Right lobe of liver (tissue), 6 donors: ENCODE data around the gene MAPK1. TPM values are rescaled to one million over a fixed set of nuclear protein-coding genes. Genes with fewer than 3 reads are reported as not detected.
A peak's percentile ranks its signal among the peaks of the same experiment; 100 is the strongest.

Experiments
- ATAC-seq, 4 donors: fragments of 200-7000 bp; cut with Tn5 transposase; one replicate each; pipeline ENCODE4 v1.9.1; 2020; ENCODE audit warnings: mild to moderate bottlenecking in 4 of 4, moderate library complexity in 4 of 4
- DNase-seq, 3 donors: peaks; one replicate each; pipeline ENCODE4 v3.0.0-alpha.2; 2020
- H3K27ac ChIP-seq, 3 donors: fragments of 200-600 bp; one replicate each; pipeline ENCODE4 v1.8.0; 2022
- H3K27me3 ChIP-seq, 2 donors: fragments of 200-600 bp; one replicate each; pipeline ENCODE4 v1.8.0; 2022
- H3K36me3 ChIP-seq, 4 donors: fragments of 200-600 bp; sonication (generic) in 1 of 4; one replicate each; pipeline versions ENCODE4 v1.5.1 to v1.8.0; 2017 to 2022; ENCODE audit warnings: control low read depth in 1 of 4
- H3K4me1 ChIP-seq, 4 donors: fragments of 200-600 bp; sonication (generic) in 1 of 4; one replicate each; pipeline versions ENCODE4 v1.5.1 to v1.8.0; 2017 to 2022; ENCODE audit warnings: control low read depth in 1 of 4
- H3K4me3 ChIP-seq, 3 donors: fragments of 200-600 bp; one replicate each; pipeline ENCODE4 v1.8.0; 2022
- H3K9me3 ChIP-seq, 4 donors: fragments of 200-600 bp; sonication (generic) in 1 of 4; one replicate each; pipeline versions ENCODE4 v1.5.1 to v1.8.0; 2017 to 2022; ENCODE audit warnings: control low read depth in 1 of 4
- CTCF ChIP-seq, 4 donors: fragments of 200-600 bp in 3 of 4; fragments of 450-650 bp in 1 of 4; IDR thresholded peaks; one replicate each; pipeline versions ENCODE4 v1.5.1 to v1.8.0; 2016 to 2022; ENCODE audit warnings: antibody characterized with exemption in 4 of 4, mild to moderate bottlenecking in 2 of 4
- POLR2A ChIP-seq: fragments of 450-650 bp; IDR thresholded peaks from one replicate; pipeline ENCODE4 v1.6.1; 2017; ENCODE audit warnings: antibody characterized with exemption, mild to moderate bottlenecking
- WGBS: methylation state at CpG from one replicate; pipeline ENCODE4 v1.1.6; 2018; ENCODE audit warnings: low coverage, low lambda C conversion rate; ENCODE audit not compliant: insufficient coverage; ENCODE audit errors: missing lambda C conversion rate; 5-methylcytosine and 5-hydroxymethylcytosine counted together
- intact Hi-C, 2 donors: fragments of 100-400 bp; cut with DNase I; formaldehyde crosslinking; loops; one replicate each; pipeline versions ENCODE4 v1.11.2 to v1.14.1; 2022
- total RNA-seq, 6 experiments: library from RNA; depleted of rRNA in 2 of 6; stranded (reverse); fragments of >200 nt in 2 of 6; fragmentation: NEBNext Ultra II Directional in 3 of 6; extraction: Animal tissue kit (Norgen Biotek cat#: 25700) in 3 of 6; gene quantifications; one replicate each; pipeline versions ENCODE4 v1.1.0 to v1.2.4, GENCODE V29; 2016 to 2023
- donor health status: DM: no; HTN: yes; CAD: no.
- donor health status: DM: no; HTN: no; CAD: no.
- donor health status: DM: no; HTN: no; CAD: no.
- donor health status: DM: no; HTN: yes; CAD: no.
- donor health status: DM: no; HTN: yes; CAD: no.

Gene MAPK1
- total RNA-seq, 6 experiments from 2014 or later: 43.4 to 75.0 (median 59.5) TPM

- 75% methylated on average over 10 of the region's 13 CpGs for WGBS
- ATAC-seq: peak; percentile 13 to 38 (median 32)
- no peak overlapping the region for H3K27ac ChIP-seq
Measured at GRCh38 chr22:21762712-21763581, 104.5 kb downstream of the MAPK1 start.

GRCh38 chr22:21761994-21762680, 105.3 kb downstream of the MAPK1 start:
- intact Hi-C loops: no loop called here
- H3K27ac ChIP-seq: no peak overlapping the region

More at GRCh38 chr22:21762712-21763581, 104.5 kb downstream of the MAPK1 start:
- no peak for DNase-seq
- TF ChIP-seq CTCF (IDR thresholded peaks at IDR 0.05) (no peak), POLR2A (no peak)
- H3K4me1 ChIP-seq: no peaks in the 10 kb centered on the region
- intact Hi-C loops: no loop called here
- no peaks in the 10 kb centered on the region for H3K27me3 ChIP-seq
- no peaks in the 10 kb centered on the region for H3K9me3 ChIP-seq
- peaks cover 0 to 58% (median 18%) of the 10 kb centered on the region in 4 donors for H3K36me3 ChIP-seq
- H3K4me3 ChIP-seq: no peak overlapping the region

GRCh38 chr22:21761086-21761485, 106.4 kb downstream of the MAPK1 start:
- Histone ChIP-seq H3K27ac (no peak overlapping the region), H3K4me3 (no peak overlapping the region), H3K27me3 (no peaks in the 10 kb centered on the region), H3K4me1 (no peaks in the 10 kb centered on the region), H3K9me3 (no peaks in the 10 kb centered on the region), H3K36me3 (peaks cover 0 to 42% (median 12%) of the 10 kb centered on the region in 4 donors)
- TF ChIP-seq CTCF (IDR thresholded peaks at IDR 0.05): no peak
- no peak for TF ChIP-seq POLR2A
- no peak for DNase-seq
- no peak for ATAC-seq
- 83% methylated on average over 2 of the region's 2 CpGs for WGBS
- intact Hi-C loops: no loop called here

More at GRCh38 chr22:21761994-21762680, 105.3 kb downstream of the MAPK1 start:
- WGBS: 93% methylated on average over 13 of the region's 15 CpGs
- Histone ChIP-seq H3K4me3 (no peak overlapping the region), H3K9me3 (no peaks in the 10 kb centered on the region), H3K4me1 (no peaks in the 10 kb centered on the region), H3K36me3 (peaks cover 0 to 53% (median 16%) of the 10 kb centered on the region in 4 donors), H3K27me3 (no peaks in the 10 kb centered on the region)
- TF ChIP-seq POLR2A: no peak
- TF ChIP-seq CTCF (IDR thresholded peaks at IDR 0.05): no peak
- no peak for ATAC-seq
- no peak for DNase-seq

- WGBS: 88% methylated on average over 2 of the region's 2 CpGs
Measured at GRCh38 chr22:21760640-21761039, 106.8 kb downstream of the MAPK1 start.

More at GRCh38 chr22:21760640-21761039, 106.8 kb downstream of the MAPK1 start:
- Histone ChIP-seq H3K4me1 (no peaks in the 10 kb centered on the region), H3K27me3 (no peaks in the 10 kb centered on the region), H3K9me3 (no peaks in the 10 kb centered on the region), H3K36me3 (peaks cover 0 to 38% (median 10%) of the 10 kb centered on the region in 4 donors), H3K4me3 (no peak overlapping the region), H3K27ac (no peak overlapping the region)
- ATAC-seq (no peak), DNase-seq (no peak)
- intact Hi-C loops: no loop called here
- no peak for TF ChIP-seq POLR2A
- TF ChIP-seq CTCF (IDR thresholded peaks at IDR 0.05): no peak
